Activated CD8-positive, alpha-beta memory T cell treated with anti-CD3 and anti-CD28 coated beads for 48 hours (primary cell): ENCODE data around the gene DPYD.

Experiments used
- DNase-seq, 3 experiments: peaks; one replicate each; pipeline ENCODE4 v3.0.0-alpha.2; 2020; ENCODE audit warnings: low read depth in 2 of 3, low spot score in 2 of 3

DPYD gene

DNA sequence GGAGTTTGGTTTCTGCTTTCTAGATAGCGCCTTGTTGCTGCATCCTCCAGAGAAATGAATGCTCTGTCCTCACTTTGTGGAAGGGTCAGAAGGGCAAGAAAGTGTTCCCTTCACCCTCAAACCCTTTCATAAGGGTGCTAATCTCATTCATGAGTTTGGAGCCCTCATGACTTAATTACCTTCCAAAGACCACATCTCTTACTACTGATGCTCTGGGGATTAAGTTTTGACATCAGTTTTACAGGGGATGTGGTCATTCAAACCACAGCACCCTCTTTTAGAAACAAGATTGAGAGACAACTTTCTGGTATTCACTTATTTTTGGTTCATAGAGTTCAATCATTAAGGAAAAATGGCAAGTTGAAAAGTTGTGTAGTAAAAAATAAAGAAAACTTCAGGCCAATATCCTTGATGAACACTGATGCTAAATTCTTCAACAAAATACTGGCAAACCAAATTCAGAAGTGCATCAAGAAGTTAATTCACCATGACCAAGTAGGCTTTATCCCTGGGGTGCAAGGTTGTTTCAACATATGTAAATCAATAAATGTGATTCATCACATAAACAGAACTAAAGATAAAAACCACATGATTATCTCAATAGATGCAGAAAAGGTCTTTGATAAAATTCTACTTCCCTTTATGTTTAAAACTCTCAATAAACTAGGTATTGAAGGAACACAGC, 757.1 kb downstream of the DPYD start:
- DNase-seq = no peak

DNA sequence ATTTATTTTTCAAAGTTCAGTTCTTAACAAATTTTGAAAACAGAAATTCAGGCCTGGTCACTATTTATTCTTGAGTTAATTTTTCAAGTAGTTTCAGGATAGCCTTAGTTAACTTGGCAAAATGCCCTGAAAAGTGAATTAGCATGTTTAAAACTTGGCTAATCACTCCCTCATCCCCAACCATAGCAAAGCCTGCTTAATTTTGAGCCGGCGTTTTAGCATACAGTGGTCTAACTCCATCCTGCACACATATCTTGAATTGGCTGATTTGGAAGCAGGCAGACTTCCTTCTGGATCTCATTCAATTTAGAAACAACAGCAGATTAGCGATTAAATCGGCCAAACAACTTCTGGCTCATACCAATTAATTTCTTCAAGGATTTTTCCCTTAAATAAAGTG, 760.0 kb downstream of the DPYD start:
- no peak for DNase-seq

DNA sequence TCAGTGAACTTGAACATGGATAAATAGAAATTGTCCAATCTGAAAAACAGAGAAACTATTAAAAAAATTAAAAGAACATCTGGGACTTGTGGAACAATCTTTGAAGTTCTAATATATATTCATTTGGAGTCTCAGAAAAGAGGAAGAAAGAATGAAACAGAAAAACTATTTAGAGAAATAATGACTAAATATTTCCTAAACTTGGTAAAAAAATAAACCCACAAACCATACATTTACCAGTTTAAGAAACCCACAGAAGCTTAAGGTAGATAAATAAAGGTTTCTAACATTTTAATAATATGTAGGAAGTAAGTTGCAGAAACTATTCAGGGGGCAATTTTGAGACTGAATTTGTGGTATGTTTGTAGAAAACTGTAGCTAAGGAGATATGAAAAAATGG, 761.5 kb downstream of the DPYD start:
- DNase-seq = no peak

DNA sequence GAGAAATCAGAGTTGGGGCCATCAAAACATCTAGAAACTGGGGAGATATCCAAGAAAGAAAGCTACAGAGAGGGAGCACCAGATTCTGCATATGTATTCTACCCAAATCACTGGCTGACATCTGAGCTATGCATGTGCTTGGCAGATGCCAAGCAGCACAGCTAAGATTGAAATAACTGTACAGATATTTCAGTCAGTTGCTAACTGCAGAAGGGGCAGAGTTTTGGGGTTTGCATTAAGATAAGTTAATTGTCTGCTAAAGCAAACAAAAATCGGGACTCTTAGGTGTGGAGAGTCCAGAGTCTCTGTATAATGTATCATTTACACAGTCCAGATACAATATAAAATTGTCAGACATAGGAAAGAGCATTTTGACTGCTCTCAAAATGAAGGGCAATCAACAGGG, 762.1 kb downstream of the DPYD start:
- DNase-seq = no peak

DNA sequence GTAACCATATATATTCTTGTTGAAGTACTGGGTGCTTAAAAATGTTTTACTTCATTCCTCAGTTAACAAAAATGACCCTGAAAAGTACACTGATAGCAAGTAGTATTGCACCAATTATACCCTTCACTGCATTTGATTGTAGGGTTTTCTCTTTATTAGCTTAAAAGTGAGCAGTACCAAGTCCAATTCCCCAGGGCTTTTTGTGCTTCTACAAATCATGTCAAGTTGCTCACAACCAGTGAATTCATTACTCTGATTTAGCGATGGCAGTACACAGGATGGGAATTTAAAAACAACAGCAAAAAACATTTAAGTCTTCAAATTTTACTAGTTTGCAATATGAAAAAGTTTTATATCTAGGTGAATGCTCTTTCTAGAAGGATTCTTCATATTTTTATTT, 762.8 kb downstream of the DPYD start:
- no peak for DNase-seq

DNA sequence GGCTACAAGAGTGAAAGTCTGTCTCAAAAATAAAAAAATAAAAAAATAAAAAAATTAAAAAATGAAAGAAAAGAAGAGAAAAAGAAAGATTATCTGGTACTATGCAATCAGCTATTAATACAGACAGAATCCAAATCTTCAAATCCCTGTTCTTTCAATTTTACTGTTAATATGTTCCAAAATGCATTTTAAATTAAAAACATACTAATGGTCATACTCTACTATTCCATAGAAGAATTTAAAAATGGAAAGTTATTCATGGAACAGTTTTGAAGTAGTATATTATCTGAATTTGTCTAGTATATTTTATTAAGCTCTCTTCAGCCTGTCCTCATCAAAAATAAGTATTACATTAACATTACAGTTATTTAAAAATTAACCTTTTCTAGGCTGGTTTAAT, 769.2 kb downstream of the DPYD start:
- DNase-seq = no peak

DNA sequence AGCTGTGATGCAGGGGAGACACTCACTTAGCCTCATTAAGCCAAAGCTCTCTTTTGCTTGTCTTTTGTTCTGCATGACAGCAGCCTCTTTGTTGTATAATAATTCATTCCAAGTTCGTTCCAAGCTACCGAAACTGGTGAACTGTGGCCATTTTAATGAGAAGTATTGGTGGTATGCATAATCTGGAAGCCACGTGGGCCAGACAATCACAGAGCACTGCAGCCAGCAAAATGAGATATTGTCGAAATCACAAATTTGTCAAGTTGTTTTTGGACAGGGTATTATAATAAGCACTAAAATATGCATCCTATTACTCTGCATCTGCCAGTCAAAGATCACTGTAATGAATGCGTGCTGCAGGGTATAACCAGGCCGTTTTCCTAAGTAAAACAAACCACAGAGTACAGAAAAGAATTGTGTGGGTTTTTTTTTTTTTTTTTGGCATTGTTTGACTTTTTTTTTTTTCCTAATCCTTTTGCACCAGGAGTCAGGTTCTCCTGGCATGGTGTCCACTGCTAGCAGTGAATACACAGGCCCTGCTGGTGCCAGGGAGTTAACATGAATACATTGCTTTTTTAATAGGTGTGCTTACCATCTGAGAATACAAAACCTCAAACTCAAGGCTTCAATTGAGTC, 775.4 kb downstream of the DPYD start:
- no peak for DNase-seq

DNA sequence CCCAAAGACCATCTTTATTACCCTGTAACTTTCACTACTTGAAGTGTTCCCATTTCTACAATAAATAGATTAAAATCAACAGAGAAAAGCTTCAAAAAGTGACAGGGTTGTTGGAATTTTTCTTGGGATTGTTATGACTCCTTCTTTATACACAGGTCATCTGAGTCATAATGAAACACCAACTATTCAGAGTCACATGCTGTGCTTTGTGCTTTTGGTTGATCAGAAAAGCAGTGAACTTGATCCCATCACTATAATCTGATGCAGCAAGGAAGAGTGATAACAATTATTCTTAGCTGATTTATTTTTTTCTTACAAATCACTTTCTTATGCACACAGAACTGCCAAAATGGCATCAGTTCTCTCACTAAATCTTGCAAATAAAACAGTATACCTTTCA, 776.3 kb downstream of the DPYD start:
- no peak for DNase-seq

DNA sequence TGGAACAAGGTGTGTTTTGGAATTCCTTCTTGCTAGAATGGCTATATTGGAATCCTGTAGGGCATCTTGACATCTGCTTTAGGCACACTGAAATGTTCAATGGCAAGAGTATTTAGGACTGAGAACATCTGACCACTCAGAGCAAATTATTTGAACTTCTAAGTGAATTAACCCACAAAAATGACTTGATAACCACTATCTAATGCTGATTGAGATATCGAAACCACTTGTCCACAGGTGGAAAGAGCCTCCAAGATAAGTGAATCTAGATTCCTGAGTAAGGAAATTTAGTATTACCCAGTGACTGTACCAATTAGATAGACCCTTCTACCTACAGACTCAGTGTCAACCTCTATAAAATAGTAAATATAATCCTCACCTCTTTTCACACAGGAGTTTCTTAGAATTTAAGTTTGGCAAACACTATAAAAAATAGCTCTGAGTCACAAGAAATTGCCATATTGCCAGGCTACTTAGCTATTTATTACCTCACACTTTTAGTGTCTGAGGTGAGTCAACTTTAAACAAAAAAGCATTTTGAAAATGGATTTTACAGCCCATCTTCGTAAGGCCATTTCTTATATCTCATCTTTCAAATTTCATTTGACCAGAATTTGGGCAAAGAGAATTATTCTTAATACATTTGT, 777.5 kb downstream of the DPYD start:
- no peak for DNase-seq

DNA sequence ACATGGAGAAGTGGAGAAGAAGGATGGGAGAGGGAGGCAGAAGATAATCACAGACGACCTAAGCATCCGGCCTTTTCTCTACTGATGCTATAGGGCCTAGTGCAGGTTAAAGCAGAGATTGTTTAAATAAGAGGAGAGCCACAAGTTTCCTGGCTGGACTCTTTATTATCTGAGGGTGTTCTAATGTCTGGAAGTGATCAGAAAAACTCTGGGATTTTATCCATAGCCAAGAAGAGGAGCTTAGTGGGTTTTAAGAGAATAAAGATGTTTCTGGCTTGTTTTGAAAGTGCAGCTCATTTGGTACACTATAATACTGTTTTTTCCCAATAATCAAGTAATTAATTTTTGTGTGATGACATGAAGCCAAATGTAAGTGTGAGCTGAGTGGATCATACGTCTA, 780.2 kb downstream of the DPYD start:
- no peak for DNase-seq

DNA sequence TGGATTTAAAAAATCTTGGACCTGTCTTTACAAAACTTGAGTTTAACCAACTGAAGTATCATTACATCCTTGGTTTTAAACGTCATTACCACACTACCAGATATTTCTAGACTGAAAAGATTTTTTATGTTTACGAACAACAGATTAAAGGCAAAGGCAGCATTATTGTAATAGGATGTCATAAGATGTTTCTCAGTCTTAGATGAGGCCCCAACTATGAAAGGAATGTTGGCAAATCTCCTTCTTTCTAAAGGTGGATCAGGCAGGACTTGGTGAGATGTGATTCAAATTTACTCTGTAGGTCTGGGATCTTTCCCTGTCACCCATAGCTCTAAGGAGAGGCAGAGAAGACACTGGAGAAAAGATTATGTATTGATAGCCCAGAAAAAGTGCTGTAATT, 781.3 kb downstream of the DPYD start:
- DNase-seq = no peak

DNA sequence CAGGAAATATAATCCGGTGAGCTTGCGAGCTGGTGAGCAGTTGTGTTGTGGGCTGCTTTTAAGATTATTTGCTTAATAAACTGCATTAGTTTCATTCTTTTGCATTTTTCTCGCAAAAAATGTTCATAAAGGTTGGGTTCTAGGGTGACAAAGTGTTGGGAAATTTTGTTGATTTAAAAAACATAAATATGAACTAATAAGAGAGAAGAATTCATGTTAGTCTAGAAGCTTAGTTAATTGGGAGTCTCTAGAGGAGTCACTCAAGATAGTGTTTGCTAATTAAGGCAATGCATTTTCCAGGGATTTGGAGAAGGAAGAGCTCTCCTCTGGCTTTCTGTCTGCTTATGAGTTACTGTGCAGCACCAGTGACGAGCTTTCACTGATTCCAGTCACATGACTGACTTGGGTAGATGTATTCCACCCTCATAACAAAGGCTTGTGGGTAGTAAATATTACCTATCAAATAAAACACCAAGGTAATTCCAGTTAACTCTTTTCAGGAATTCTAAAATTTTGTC, 782.3 kb downstream of the DPYD start:
- no peak for DNase-seq

DNA sequence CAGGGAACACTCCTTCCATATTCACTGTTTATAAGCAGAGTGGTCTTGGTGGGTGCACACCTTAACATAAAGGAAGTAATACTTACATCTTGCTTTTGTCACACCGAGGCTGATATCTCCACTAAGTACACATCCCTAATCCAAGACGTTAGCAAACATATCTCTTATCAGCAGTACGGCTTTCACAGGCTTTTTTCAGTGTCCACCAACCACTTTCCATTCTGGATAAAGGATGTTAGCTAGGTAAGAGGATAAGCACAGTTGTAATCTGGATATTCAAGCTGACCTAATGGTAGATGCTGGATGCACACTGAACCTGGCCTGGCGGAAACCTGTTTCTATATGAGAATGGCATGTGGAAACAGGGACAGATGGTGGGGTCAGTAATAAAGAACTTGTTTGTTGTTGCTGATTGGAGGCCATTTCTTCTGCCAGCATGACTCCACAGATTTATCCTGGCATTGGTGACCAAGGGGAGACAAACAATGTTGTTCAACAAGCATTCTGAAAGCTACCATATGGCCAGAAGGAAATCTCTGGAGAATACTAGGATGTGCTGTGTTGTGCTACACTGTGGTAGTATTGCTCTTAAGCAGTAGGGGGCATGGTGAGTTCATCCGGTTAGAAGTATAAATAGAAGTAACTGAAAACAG, 782.8 kb downstream of the DPYD start:
- no peak for DNase-seq

DNA sequence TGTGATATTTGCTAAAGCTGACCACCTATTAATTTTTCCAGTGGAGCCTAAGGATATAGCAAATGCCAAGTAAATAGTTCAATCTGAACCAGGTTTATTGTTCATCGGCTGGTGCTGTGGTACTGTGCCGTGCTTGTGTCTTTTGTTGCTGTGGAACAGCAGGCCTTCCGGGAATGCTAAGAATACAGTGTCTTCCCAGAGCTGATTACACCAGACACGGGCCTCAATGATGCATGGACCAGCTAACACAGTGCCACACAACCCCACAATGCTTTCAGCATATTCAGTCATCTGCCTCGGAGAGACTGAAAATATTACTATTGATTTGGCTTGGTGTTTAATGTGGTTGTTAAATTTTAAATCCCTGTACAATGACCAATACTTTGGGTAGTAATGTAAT, 783.8 kb downstream of the DPYD start:
- DNase-seq = no peak

DNA sequence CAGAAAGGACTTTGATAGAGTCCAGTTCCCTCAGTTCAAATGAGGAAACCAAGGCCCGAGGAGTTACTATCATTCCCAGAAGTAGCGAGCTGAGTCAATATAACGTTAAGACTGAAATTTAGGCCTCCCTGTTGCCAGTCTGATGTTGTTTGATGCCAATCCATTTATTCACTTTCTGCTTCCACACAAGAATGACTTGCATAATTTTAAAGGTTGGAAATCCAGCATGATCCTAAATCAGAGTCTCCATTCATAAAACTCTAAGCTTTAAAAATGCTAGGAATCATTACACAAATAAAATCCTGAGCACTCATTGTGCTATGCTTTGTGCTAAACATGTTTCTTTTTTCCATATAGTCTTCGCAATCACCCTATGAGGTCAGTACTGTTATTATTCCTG, 784.9 kb downstream of the DPYD start:
- DNase-seq = no peak

DNA sequence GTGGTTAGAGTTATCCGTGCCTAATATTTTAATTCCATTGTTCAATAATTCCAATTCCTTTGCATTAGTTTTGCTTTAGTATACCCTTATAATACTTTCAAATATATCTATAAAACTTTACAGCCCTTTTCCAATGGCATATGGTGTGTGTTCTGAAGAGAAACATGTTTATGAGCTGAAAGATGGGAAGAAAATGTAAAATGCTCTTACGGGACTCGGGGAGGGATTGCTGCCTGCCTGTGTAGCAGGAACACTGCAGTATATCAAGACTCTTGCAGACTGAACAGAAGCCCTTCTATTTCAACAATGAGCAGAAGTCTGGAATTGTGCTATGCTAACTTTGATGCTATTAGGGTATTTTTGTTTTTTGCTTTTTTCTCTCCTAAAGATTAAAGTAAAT, 792.4 kb downstream of the DPYD start:
- DNase-seq = no peak

DNA sequence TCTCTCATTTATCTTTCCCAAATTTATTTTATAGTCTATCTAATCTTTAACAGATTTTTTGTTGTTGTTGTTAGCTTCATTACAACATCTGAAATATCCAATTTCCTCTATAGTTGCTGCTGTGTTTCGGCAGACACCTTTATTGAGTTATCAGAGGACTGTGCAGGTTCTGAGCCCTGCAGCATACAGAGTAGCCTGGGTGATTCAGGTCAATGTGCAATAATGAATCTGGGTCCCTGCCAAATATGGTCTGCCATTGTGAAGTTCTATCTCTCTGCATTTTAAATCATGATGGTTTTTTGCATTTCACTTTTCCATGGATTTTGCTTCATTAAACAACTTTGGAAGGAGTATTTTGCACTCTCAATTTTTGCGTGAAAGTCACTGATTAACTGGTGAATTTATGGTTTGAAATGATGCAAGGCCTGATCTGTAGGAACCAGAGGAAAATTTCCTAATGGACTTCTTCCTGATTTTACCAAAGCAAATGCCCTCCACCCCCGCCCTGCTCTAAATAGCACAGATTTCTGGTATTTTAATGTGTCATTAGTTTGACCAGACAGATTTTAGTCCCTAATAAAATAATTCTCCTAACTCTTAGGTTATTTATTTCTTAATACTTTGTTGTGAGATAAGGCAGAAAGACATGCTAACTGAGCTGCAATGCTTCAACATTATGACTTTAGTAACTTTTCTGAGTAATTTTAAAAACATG, 797.0 kb downstream of the DPYD start:
- no peak for DNase-seq

DNA sequence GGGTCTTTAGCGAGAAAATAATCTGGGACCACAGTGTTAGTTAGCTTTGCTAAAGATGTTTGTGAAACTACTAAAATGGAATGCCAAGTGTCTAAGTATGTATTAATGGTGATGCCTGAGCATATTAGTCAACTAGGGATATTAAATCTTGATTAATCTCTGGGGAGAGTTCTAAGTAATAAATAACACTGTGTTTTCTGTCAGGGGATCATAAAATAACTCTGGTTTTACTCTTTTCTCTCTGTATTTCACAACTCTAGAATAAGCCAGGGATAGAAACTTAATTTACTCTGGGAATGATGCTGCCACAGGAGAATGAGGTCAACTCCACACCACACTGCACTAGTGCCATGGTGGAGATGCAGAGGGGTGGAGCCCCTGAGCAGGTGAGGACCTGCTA, 800.0 kb downstream of the DPYD start:
- DNase-seq = no peak

DNA sequence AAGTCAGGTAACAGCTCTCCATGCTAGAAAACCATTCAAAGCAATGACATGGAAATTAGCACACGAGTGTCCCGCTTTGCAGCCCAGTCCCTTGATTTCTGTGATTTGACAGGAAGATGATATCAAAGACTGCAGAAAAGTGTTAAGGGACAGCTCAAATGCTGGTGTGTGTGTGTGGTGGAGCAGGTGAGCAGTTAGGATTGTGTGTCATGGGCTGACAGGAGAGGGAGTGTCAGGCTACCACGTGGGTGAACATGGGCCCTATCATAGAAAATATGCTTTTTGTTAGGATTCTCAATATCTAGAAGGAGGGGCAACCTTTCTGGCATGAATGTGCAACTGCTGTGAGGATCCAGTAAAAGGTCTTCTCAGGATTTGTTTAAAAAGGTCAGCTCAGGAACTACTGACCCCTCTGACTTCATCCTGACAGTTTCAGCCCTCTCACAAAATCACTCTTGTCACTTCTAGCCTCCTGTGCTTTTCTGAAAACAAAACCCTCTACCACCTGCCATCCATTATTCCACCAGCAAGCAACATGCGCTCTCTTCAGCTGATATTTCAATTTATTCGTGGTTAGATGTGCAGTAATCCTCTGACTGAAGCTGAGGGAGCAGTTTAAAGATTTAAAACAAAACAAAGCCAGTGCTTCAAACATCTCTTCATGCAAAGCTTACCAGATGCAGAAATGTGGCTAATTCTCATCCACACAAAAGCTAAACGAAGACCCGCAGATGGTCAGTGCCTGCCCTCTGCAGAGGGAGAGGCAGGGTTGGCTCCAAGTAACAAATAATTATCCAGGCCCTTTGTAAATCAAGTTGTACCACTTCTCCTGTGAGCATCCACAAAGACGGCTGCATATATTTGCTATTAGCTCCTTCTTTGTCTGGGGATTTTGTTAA, 801.3 kb downstream of the DPYD start:
- no peak for DNase-seq

DNA sequence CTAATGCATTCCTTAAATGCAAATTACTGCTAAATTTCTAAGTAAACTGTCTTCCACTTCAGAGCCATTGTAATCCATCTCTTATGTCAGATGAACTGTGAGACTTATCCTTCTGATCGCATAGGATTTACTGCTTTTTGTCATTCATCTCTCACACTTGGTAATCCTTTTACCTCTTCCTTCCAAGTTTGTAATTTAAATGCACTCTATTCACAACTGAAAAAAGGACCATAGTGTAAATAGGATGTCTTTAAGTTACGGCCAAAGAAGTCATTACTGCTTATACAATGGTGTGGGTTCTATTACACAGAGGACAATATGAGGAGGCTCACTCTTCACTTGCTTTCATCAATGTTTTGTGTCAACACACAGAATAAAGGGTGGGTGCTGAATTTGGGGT, 806.0 kb downstream of the DPYD start:
- DNase-seq = no peak
